ENCODE results near the gene MYL5. TPM values are rescaled to one million over a fixed set of nuclear protein-coding genes. Genes with fewer than 3 reads are reported as not detected.

Gene MYL5
- total and polyA plus RNA-seq, 12 donors: 3.3 to 8.1 (median 6.1) TPM

- Histone ChIP-seq H3K9me3 (peaks cover 0 to 20% (median 0%) of the 10 kb centered on the region in 11 donors), H3K27me3 (peaks cover 5 to 56% (median 52%) of the 10 kb centered on the region in 7 donors), H3K27ac (no peak overlapping the region), H3K4me1 (no peaks in the 10 kb centered on the region), H3K4me3 (peak overlapping the region in 1 of 10 donors; percentile 17), H3K36me3 (no peaks in the 10 kb centered on the region)
- ATAC-seq: peak in 1 of 8 donors; percentile 46
- DNase-seq: no peak
- 63 to 77% methylated on average over 32 of the region's 32 CpGs for WGBS, 2 donors
- TF ChIP-seq CTCF (IDR thresholded peaks at IDR 0.05): no peak
- intact Hi-C loops (cut with DNase I): no loop called here
These were observed 27.9 kb upstream of the MYL5 start for GRCh38 chr4:646460-646859.

GRCh38 chr4:647481-647880 is 26.9 kb upstream of the MYL5 start:
- Histone ChIP-seq H3K9me3 (peaks cover 0 to 10% (median 0%) of the 10 kb centered on the region in 11 donors), H3K4me1 (no peaks in the 10 kb centered on the region), H3K27ac (no peak overlapping the region), H3K27me3 (peaks cover 5 to 62% (median 53%) of the 10 kb centered on the region in 7 donors), H3K4me3 (no peak overlapping the region), H3K36me3 (no peaks in the 10 kb centered on the region)
- intact Hi-C loops (cut with DNase I): no loop called here
- 68 to 69% methylated on average over 13 of the region's 13 CpGs for WGBS, 2 donors
- DNase-seq (no peak), ATAC-seq (no peak)
- TF ChIP-seq CTCF (IDR thresholded peaks at IDR 0.05): no peak

- ATAC-seq: no peak
- Histone ChIP-seq H3K27ac (no peak overlapping the region), H3K4me1 (no peaks in the 10 kb centered on the region), H3K4me3 (no peak overlapping the region), H3K27me3 (peaks cover 5 to 70% (median 56%) of the 10 kb centered on the region in 7 donors), H3K9me3 (no peaks in the 10 kb centered on the region), H3K36me3 (no peaks in the 10 kb centered on the region)
- intact Hi-C loops (cut with DNase I): no loop called here
- no peak for TF ChIP-seq CTCF (IDR thresholded peaks at IDR 0.05)
- DNase-seq: no peak
- 70 to 75% methylated on average over 28 of the region's 28 CpGs for WGBS, 2 donors
These were observed 25.6 kb upstream of the MYL5 start for GRCh38 chr4:648579-649292.

GRCh38 chr4:649293-649625 is 25.1 kb upstream of the MYL5 start:
- Histone ChIP-seq H3K27me3 (peaks cover 5 to 74% (median 56%) of the 10 kb centered on the region in 7 donors), H3K4me1 (no peaks in the 10 kb centered on the region), H3K9me3 (no peaks in the 10 kb centered on the region), H3K36me3 (no peaks in the 10 kb centered on the region), H3K4me3 (no peak overlapping the region), H3K27ac (no peak overlapping the region)
- no peak for ATAC-seq
- no peak for DNase-seq
- TF ChIP-seq CTCF (IDR thresholded peaks at IDR 0.05): no peak
- 87 to 93% methylated on average over 7 of the region's 7 CpGs for WGBS, 2 donors
- intact Hi-C loops (cut with DNase I): no loop called here
